Vagina (tissue), 2 donors: ENCODE measurements around the gene LAMB1. TPM values are rescaled to one million over a fixed set of nuclear protein-coding genes. Genes with fewer than 3 reads are reported as not detected.

Experiments used
- DNase-seq, 2 donors: peaks; one replicate each; pipeline ENCODE4 v3.0.0-alpha.2; 2017; ENCODE audit errors: extremely low spot score in 2 of 2
- H3K27ac ChIP-seq: fragments of 200-600 bp; sonication (generic); one replicate; pipeline ENCODE4 v1.5.1; 2019
- H3K27me3 ChIP-seq: fragments of 200-600 bp; sonication (generic); one replicate; pipeline ENCODE4 v1.5.1; 2019
- H3K36me3 ChIP-seq, 2 donors: fragments of 200-600 bp; sonication (generic); one replicate each; pipeline ENCODE4 v1.5.1; 2017 to 2019
- H3K4me1 ChIP-seq: fragments of 200-600 bp; sonication (generic); one replicate; pipeline ENCODE4 v1.5.1; 2019
- H3K4me3 ChIP-seq, 2 donors: fragments of 200-600 bp; sonication (generic); 1 replicate in 1 of 2; 2 replicates in 1 of 2; pipeline ENCODE4 v1.5.1; 2016 to 2019
- H3K9me3 ChIP-seq: fragments of 200-600 bp; sonication (generic); one replicate; pipeline ENCODE4 v1.5.1; 2019
- CTCF ChIP-seq, 3 experiments: fragments of 450-650 bp in 2 of 3; fragments of 200-600 bp in 1 of 3; sonication (generic) in 1 of 3; IDR thresholded peaks; one replicate each; pipeline ENCODE4 v1.5.1; 2017 to 2019; ENCODE audit warnings: antibody characterized with exemption in 3 of 3, mild to moderate bottlenecking in 2 of 3, moderate library complexity in 2 of 3
- POLR2A ChIP-seq, 2 donors: fragments of 450-650 bp; IDR thresholded peaks; one replicate each; pipeline ENCODE4 v1.6.1; 2017; ENCODE audit warnings: antibody characterized with exemption in 2 of 2, mild to moderate bottlenecking in 2 of 2, moderate library complexity in 2 of 2
- POLR2AphosphoS5 ChIP-seq, 2 donors: sonication (generic); formaldehyde crosslinking; IDR thresholded peaks; one replicate each; pipeline ENCODE4 v1.9.0; 2017; ENCODE audit warnings: antibody characterized with exemption in 2 of 2, mild to moderate bottlenecking in 2 of 2, low read depth in 1 of 2; ENCODE audit not compliant: insufficient read depth in 1 of 2
- intact Hi-C: fragments of 100-400 bp; cut with DNase I; formaldehyde crosslinking; loops from one replicate; pipeline ENCODE4 v1.15.1; 2023
- total RNA-seq: library from RNA; depleted of rRNA; stranded (reverse); fragments of >200 nt; gene quantifications from one replicate; pipeline ENCODE4 v1.2.3, GENCODE V29; 2016

Gene LAMB1
- total RNA-seq: 152 TPM

DNA sequence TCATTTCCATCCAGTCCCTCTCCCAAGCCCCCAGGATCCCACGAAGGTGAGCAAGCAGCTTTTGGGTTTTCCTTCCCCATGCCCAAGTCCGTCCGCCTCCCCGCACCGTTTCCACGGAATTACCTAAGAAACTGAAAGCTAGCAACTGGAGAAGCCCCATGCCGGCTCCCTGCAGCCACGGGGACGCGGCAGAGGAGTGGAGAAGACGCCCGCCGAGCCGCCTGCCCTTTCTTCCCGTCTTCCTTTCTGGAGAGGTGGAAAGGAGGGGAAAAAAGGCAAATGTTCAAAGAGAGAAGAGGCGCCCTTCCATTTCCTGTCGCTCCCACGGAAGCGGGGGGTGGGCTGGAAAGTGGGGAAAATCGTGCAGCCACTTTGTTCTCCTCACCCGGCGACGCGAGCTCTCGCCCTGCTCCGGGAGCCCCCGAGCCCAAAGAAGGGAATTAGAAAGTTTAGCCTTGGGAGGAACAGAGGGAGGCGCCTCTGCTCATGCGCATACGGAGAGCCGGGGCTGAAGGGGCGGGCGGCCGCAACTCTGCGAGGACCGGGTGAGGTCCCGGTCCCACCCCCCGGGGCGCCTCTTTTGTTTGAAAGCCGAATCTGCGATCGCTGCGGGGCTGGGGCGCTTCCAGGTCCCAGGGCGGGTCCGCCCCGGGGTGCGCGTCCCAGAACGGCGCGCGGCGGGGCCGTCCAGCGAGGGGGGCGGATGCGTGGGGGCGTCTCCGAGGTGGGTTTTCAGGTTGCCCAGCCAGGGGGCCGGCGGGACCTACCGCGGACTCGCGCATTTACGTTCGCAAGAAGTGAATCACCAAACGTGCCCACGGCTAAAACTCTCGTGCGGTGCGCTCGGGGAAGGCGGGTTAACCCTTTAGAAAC, at the start of gene LAMB1:
LAMB1 (minus strand) TSS at position 436 of the 873 bp plus-strand sequence; CDS start at position 160, 276 bp downstream.
- TF ChIP-seq CTCF (IDR thresholded peaks at IDR 0.05) (no peak), POLR2AphosphoS5 (IDR thresholded peaks at IDR 0.05; ENCODE audit: insufficient read depth in 1 of 2, low read depth in 1 of 2) (peak; percentile 55 to 85), POLR2A (IDR thresholded peaks at IDR 0.05) (peak in 1 of 2 donors; percentile 26)
- Histone ChIP-seq H3K27ac (peak within 1 kb of the TSS; percentile 65), H3K4me3 (peak within 1 kb of the TSS; percentile 66 to 72), H3K27me3 (no peaks in the 10 kb centered on the region), H3K4me1 (peaks cover 28% of the 10 kb centered on the region), H3K36me3 (no peaks in the 10 kb centered on the region), H3K9me3 (no peaks in the 10 kb centered on the region)
- DNase-seq: peak in 1 of 2 donors; percentile 89
- intact Hi-C loops: loop anchor here (10.0 kb wide), 1 partner anchor 58 kb away; no protein-coding TSS in a partner anchor

DNA sequence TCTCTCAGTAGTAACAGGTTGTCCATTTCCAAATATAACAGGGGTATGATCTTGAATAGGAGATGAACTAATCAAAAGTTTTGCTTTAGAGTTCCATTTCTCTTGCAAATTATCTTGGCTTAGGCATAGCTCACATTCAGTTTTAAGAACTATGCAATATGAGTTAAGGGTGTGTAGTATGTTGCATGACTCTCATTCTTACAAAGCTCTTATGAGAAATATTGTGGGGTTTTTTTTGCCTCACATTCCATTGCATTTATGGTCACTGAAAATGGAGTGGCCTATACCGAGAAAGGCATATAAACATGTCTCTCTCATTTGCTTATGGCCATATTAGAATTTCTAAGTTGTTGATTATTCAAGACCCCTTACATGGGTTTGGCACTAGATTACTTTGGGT, 48.5 kb upstream of the LAMB1 start:
- no peaks in the 10 kb centered on the region for H3K9me3 ChIP-seq
- TF ChIP-seq POLR2A (IDR thresholded peaks at IDR 0.05) (no peak), CTCF (IDR thresholded peaks at IDR 0.05) (no peak), POLR2AphosphoS5 (IDR thresholded peaks at IDR 0.05; ENCODE audit: insufficient read depth in 1 of 2, low read depth in 1 of 2) (no peak)
- no peaks in the 10 kb centered on the region for H3K27me3 ChIP-seq
- intact Hi-C loops: no loop called here
- H3K4me3 ChIP-seq: no peak overlapping the region
- H3K4me1 ChIP-seq: no peaks in the 10 kb centered on the region
- no peak overlapping the region for H3K27ac ChIP-seq
- no peak for DNase-seq
- no peaks in the 10 kb centered on the region for H3K36me3 ChIP-seq

GRCh38 chr7:108049962-108050361, 47.0 kb upstream of the LAMB1 start:
- Histone ChIP-seq H3K27me3 (no peaks in the 10 kb centered on the region), H3K4me1 (no peaks in the 10 kb centered on the region), H3K9me3 (no peaks in the 10 kb centered on the region), H3K36me3 (no peaks in the 10 kb centered on the region), H3K4me3 (no peak overlapping the region), H3K27ac (no peak overlapping the region)
- no peak for DNase-seq
- intact Hi-C loops: no loop called here
- TF ChIP-seq CTCF (IDR thresholded peaks at IDR 0.05) (no peak), POLR2A (IDR thresholded peaks at IDR 0.05) (no peak), POLR2AphosphoS5 (IDR thresholded peaks at IDR 0.05; ENCODE audit: insufficient read depth in 1 of 2, low read depth in 1 of 2) (no peak)

- Histone ChIP-seq H3K27ac (no peak overlapping the region), H3K4me1 (no peaks in the 10 kb centered on the region), H3K27me3 (no peaks in the 10 kb centered on the region), H3K36me3 (no peaks in the 10 kb centered on the region), H3K4me3 (no peak overlapping the region), H3K9me3 (no peaks in the 10 kb centered on the region)
- TF ChIP-seq POLR2A (IDR thresholded peaks at IDR 0.05) (no peak), POLR2AphosphoS5 (IDR thresholded peaks at IDR 0.05; ENCODE audit: insufficient read depth in 1 of 2, low read depth in 1 of 2) (no peak), CTCF (IDR thresholded peaks at IDR 0.05) (no peak)
- DNase-seq: no peak
- intact Hi-C loops: no loop called here
These were observed 45.5 kb upstream of the LAMB1 start for GRCh38 chr7:108048422-108048821.

- intact Hi-C loops: no loop called here
- H3K4me3 ChIP-seq: no peak overlapping the region
- TF ChIP-seq POLR2AphosphoS5 (IDR thresholded peaks at IDR 0.05; ENCODE audit: insufficient read depth in 1 of 2, low read depth in 1 of 2) (no peak), CTCF (IDR thresholded peaks at IDR 0.05) (no peak), POLR2A (IDR thresholded peaks at IDR 0.05) (no peak)
- H3K9me3 ChIP-seq: no peaks in the 10 kb centered on the region
- no peaks in the 10 kb centered on the region for H3K36me3 ChIP-seq
- H3K27ac ChIP-seq: no peak overlapping the region
- H3K27me3 ChIP-seq: no peaks in the 10 kb centered on the region
- no peak for DNase-seq
- no peaks in the 10 kb centered on the region for H3K4me1 ChIP-seq
These were observed 44.1 kb upstream of the LAMB1 start for GRCh38 chr7:108046952-108047506.
